Prostate gland (tissue), 2 donors: ENCODE data around the gene CDH8.

Experiments
- CTCF ChIP-seq, 4 experiments: fragments of 200-600 bp in 2 of 4; fragments of 450-650 bp in 2 of 4; sonication (generic) in 2 of 4; IDR thresholded peaks; 1 replicate in 3 of 4; 2 replicates in 1 of 4; pipeline ENCODE4 v1.5.1; 2016 to 2019; ENCODE audit warnings: antibody characterized with exemption in 4 of 4, mild to moderate bottlenecking in 2 of 4, moderate library complexity in 2 of 4
- POLR2A ChIP-seq: fragments of 450-650 bp; IDR thresholded peaks from one replicate; pipeline ENCODE4 v1.6.1; 2016; ENCODE audit warnings: antibody characterized with exemption, mild to moderate bottlenecking

DNA sequence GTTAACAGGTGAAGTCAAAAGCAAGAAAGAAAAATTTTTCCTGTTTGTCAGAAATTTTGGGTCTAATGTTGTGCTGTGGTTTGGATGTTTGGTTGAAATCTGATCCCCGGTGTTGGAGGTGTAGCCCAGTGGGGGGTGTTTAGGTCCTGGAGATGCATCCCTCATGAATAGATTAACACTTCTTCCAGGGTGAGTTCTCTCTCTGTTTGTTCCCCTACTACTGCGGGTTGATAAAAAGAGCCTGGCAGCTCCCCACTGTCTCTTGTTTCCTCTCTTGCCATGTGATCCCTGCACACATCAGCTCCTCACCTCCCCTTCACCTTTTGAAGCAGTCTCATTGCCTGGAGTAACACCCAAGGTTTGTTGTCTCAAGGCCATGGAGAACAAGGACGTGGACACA lies 14.6 kb upstream of the CDH8 start:
- no peak for TF ChIP-seq CTCF (IDR thresholded peaks at IDR 0.05)
- no peak for TF ChIP-seq POLR2A
